GM12892 (cell line): ENCODE results near the gene FKBP14.

Experiments
- POLR2A ChIP-seq: IDR thresholded peaks from 2 replicates; pipeline ENCODE4 v1.6.1; 2011; ENCODE audit warnings: low read depth, low read length, control low read depth
- POLR2AphosphoS5 ChIP-seq: IDR thresholded peaks from 2 replicates; pipeline ENCODE4 v1.6.1; 2011; ENCODE audit warnings: low read depth, low read length, control low read depth
- TAF1 ChIP-seq: IDR thresholded peaks from 2 replicates; pipeline ENCODE4 v1.6.1; 2011; ENCODE audit warnings: low read depth, mild to moderate bottlenecking, control low read depth, low read length, borderline replicate concordance

DNA sequence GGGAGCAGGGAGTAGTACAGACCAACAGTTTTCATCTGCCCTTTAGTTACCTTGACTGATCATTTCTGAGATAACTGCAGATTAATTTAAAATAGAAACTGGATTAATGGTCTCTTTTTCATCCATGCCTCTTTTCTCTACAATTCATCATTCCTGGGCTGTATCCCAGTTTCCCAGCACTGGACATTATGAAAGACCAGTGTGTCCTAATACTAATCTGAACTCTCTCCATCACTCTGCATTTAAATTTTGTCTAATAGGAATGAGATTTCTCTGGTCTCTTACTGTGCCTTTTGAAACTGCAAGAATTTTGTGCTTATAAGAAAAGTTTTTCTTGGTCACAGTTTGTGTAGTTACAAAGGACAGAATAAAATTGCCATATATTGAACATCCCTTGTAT, 14.4 kb upstream of the FKBP14 start:
- no peak for TF ChIP-seq POLR2A
- no peak for TF ChIP-seq TAF1
- TF ChIP-seq POLR2AphosphoS5 = no peak
